ENCODE results near the gene BEST4. TPM values are rescaled to one million over a fixed set of nuclear protein-coding genes. Genes with fewer than 3 reads are reported as not detected.

Gene BEST4
- total RNA-seq: 10 to 100 TPM in 1 of 5 donors, under 1 TPM in 1, not detected in 3; 0.87 to 60.0 TPM
- polyA plus RNA-seq: under 1 TPM in 1 of 3 donors, not detected in 2; 0.35 TPM
- long read RNA-seq, donor 1: 0 reads
- long read RNA-seq, donor 2: 0 reads
- long read RNA-seq, donor 3: 0 reads
- long read RNA-seq, donor 4: 0 reads
- long read RNA-seq, donor 5: 0 reads
- long read RNA-seq, donor 6: 0 reads
- long read RNA-seq, donor 7, partial matches to known transcripts: 0 of 1 reads
- long read RNA-seq, donor 7, other reads (novel, unspliced or antisense): 0 of 1 reads
- long read RNA-seq, donor 8: 0 reads
- long read RNA-seq, donor 9: 0 reads
- long read RNA-seq, donor 10: 0 reads

GRCh38 chr1:44788120-44788860 is at the start of gene BEST4:
Gene BEST4, minus strand, starts transcription at chr1:44788170. Its CDS starts 465 bp downstream, at chr1:44787705.
- DNase-seq: peak in 1 of 2 donors; percentile 12
- Histone ChIP-seq H3K4me1 (peaks cover 32 to 36% (median 34%) of the 10 kb centered on the region in 4 donors), H3K27me3 (no peaks in the 10 kb centered on the region), H3K9me3 (no peaks in the 10 kb centered on the region), H3K36me3 (no peaks in the 10 kb centered on the region), H3K4me3 (no peak within 1 kb of the TSS), H3K27ac (peak within 1 kb of the TSS in 2 of 5 donors; percentile 27 to 72)
- 79 to 95% (median 84%) methylated on average over 7 to 9 of the region's 9 CpGs for WGBS, 5 donors
- intact Hi-C loops (cut with DNase I; ENCODE audit: low total_unique reads): no loop called here
- no peak for TF ChIP-seq POLR2A (IDR thresholded peaks at IDR 0.05)
- no peak for TF ChIP-seq EP300 (IDR thresholded peaks at IDR 0.05)
- TF ChIP-seq POLR2AphosphoS5 (IDR thresholded peaks at IDR 0.05): no peak
- no peak for TF ChIP-seq CTCF (IDR thresholded peaks at IDR 0.05)

- H3K4me1 ChIP-seq: peaks cover 0 to 5% (median 0%) of the 10 kb centered on the region in 4 donors
- H3K9me3 ChIP-seq: no peaks in the 10 kb centered on the region
- no peak overlapping the region for H3K4me3 ChIP-seq
- peak in 1 of 3 donors; percentile 45 for TF ChIP-seq POLR2AphosphoS5 (IDR thresholded peaks at IDR 0.05)
- TF ChIP-seq POLR2A (IDR thresholded peaks at IDR 0.05): no peak
- no peak for TF ChIP-seq EP300 (IDR thresholded peaks at IDR 0.05)
- TF ChIP-seq CTCF (IDR thresholded peaks at IDR 0.05): peak in 5 of 7 experiments; percentile 56 to 85 (median 76)
- H3K27ac ChIP-seq: no peak overlapping the region
- peak; percentile 88 to 94 for DNase-seq
- intact Hi-C loops (cut with DNase I; ENCODE audit: low total_unique reads): loop anchor here (5.0 to 10.0 kb wide), 2 partner anchors 44 to 169 kb away; no protein-coding TSS in a partner anchor
- H3K27me3 ChIP-seq: no peaks in the 10 kb centered on the region
- 63 to 66% (median 66%) methylated on average over 23 of the region's 23 CpGs for WGBS, 5 donors
- H3K36me3 ChIP-seq: no peaks in the 10 kb centered on the region
Observed at GRCh38 chr1:44835738-44836675, 48.0 kb upstream of the BEST4 start.

- Histone ChIP-seq H3K4me3 (no peak overlapping the region), H3K36me3 (no peaks in the 10 kb centered on the region), H3K27ac (no peak overlapping the region), H3K4me1 (peaks cover 0 to 5% (median 0%) of the 10 kb centered on the region in 4 donors), H3K27me3 (no peaks in the 10 kb centered on the region), H3K9me3 (no peaks in the 10 kb centered on the region)
- WGBS, 5 donors: 34 to 54% (median 46%) methylated on average over 7 of the region's 7 CpGs
- DNase-seq: no peak
- intact Hi-C loops (cut with DNase I; ENCODE audit: low total_unique reads): loop anchor here (10.0 kb wide), 1 partner anchor 170 kb away; no protein-coding TSS in a partner anchor
- TF ChIP-seq EP300 (IDR thresholded peaks at IDR 0.05) (no peak), POLR2AphosphoS5 (IDR thresholded peaks at IDR 0.05) (no peak), POLR2A (IDR thresholded peaks at IDR 0.05) (no peak)
Observed at GRCh38 chr1:44834328-44834727, 46.4 kb upstream of the BEST4 start.

- H3K36me3 ChIP-seq: no peaks in the 10 kb centered on the region
- TF ChIP-seq EP300 (IDR thresholded peaks at IDR 0.05) (no peak), POLR2A (IDR thresholded peaks at IDR 0.05) (no peak), POLR2AphosphoS5 (IDR thresholded peaks at IDR 0.05) (no peak), CTCF (IDR thresholded peaks at IDR 0.05) (no peak)
- WGBS, 5 donors: 70 to 77% (median 75%) methylated on average over 11 to 13 of the region's 13 CpGs
- H3K27ac ChIP-seq: no peak overlapping the region
- H3K4me3 ChIP-seq: no peak overlapping the region
- peaks cover 0 to 6% (median 5%) of the 10 kb centered on the region in 4 donors for H3K4me1 ChIP-seq
- no peaks in the 10 kb centered on the region for H3K27me3 ChIP-seq
- DNase-seq: no peak
- H3K9me3 ChIP-seq: no peaks in the 10 kb centered on the region
- intact Hi-C loops (cut with DNase I; ENCODE audit: low total_unique reads): loop anchor here (10.0 kb wide), 1 partner anchor 173 kb away; no protein-coding TSS in a partner anchor
Observed at GRCh38 chr1:44832056-44832705, 44.2 kb upstream of the BEST4 start.

Data from stomach (tissue), 19 donors.